CD4-positive, alpha-beta T cell (primary cell): ENCODE measurements around the gene STRBP. TPM values are rescaled to one million over a fixed set of nuclear protein-coding genes. Genes with fewer than 3 reads are reported as not detected.

ENCODE experiments used
- ATAC-seq: fragments of 200-7000 bp; cut with Tn5 transposase; one replicate; pipeline ENCODE4 v1.10.0; 2022; ENCODE audit warnings: mild to moderate bottlenecking; ENCODE audit not compliant: poor library complexity
- CTCF ChIA-PET: fragments of 350-600 bp; sonication (Branson Sonifier 250); formaldehyde crosslinking; loops from one replicate; lab custom pipeline; 2021; ENCODE audit warnings: antibody characterized with exemption, inconsistent platforms; lab: Charles Lee
- POLR2A ChIA-PET: fragments of 350-600 bp; sonication (Branson Sonifier 250); formaldehyde crosslinking; loops from one replicate; lab custom pipeline; 2021; ENCODE audit warnings: antibody characterized with exemption, inconsistent platforms; lab: Charles Lee
- DNase-seq, 14 experiments: peaks; one replicate each; pipeline ENCODE4 v3.0.0-alpha.2; 2013 to 2020; ENCODE audit warnings: mixed read lengths in 2 of 14
- H3K27ac ChIP-seq, 2 donors: one replicate each; pipeline versions ENCODE4 v1.5.1 to v1.7.0; 2013; ENCODE audit warnings: low read length in 2 of 2, low read depth in 1 of 2, mild to moderate bottlenecking in 1 of 2
- H3K27me3 ChIP-seq, 2 experiments: 1 replicate in 1 of 2; 2 replicates in 1 of 2; pipeline versions ENCODE4 v1.6.1 to v1.7.0; 2013; ENCODE audit warnings: low read length in 2 of 2, control low read depth in 1 of 2, mild to moderate bottlenecking in 1 of 2, moderate library complexity in 1 of 2; ENCODE audit not compliant: insufficient read depth in 2 of 2, control insufficient read depth in 1 of 2
- H3K36me3 ChIP-seq: one replicate; pipeline ENCODE4 v1.6.1; 2013; ENCODE audit warnings: low read length, control low read depth; ENCODE audit not compliant: insufficient read depth
- H3K4me1 ChIP-seq: one replicate; pipeline ENCODE4 v1.6.1; 2013; ENCODE audit warnings: low read length, control low read depth; ENCODE audit not compliant: insufficient read depth
- H3K4me3 ChIP-seq: one replicate; pipeline ENCODE4 v1.5.1; 2013; ENCODE audit warnings: mild to moderate bottlenecking, low read length, moderate library complexity
- H3K9me3 ChIP-seq, 2 experiments: 1 replicate in 1 of 2; 2 replicates in 1 of 2; pipeline versions ENCODE4 v1.6.1 to v1.7.0; 2013; ENCODE audit warnings: low read length in 2 of 2, mild to moderate bottlenecking in 2 of 2, control low read depth in 1 of 2, moderate library complexity in 1 of 2; ENCODE audit not compliant: control insufficient read depth in 1 of 2, insufficient read depth in 1 of 2
- H3K27ac Mint-ChIP-seq: one replicate; pipeline ENCODE4 v1.8.0; 2020; ENCODE audit warnings: mixed read lengths
- H3K27me3 Mint-ChIP-seq: one replicate; pipeline ENCODE4 v1.8.0; 2021; ENCODE audit warnings: mixed read lengths
- H3K36me3 Mint-ChIP-seq: one replicate; pipeline ENCODE4 v1.8.0; 2021; ENCODE audit warnings: low read depth, mixed read lengths
- H3K4me1 Mint-ChIP-seq: one replicate; pipeline ENCODE4 v1.8.0; 2021; ENCODE audit warnings: low read depth, mixed read lengths
- H3K4me3 Mint-ChIP-seq: one replicate; pipeline ENCODE4 v1.8.0; 2020; ENCODE audit warnings: mild to moderate bottlenecking, mixed read lengths
- H3K9me3 Mint-ChIP-seq: one replicate; pipeline ENCODE4 v1.8.0; 2020; ENCODE audit warnings: mixed read lengths
- CTCF ChIP-seq: fragments of 200-600 bp; IDR thresholded peaks from one replicate; pipeline ENCODE4 v1.8.0; 2022; ENCODE audit warnings: antibody characterized with exemption, mild to moderate bottlenecking
- intact Hi-C, 2 experiments: fragments of 100-400 bp; cut with DNase I in 1 of 2; cut with micrococcal nuclease in 1 of 2; formaldehyde crosslinking; loops; one replicate each; pipeline versions ENCODE4 v1.15.1 to v1.9.0; 2023 to 2025; cut with DNase I, micrococcal nuclease
- total RNA-seq, 174 experiments: library from RNA in 2 of 174; stranded (reverse) in 2 of 174; gene quantifications; one replicate each; pipeline ENCODE4 v1.2.3 and lab custom pipeline; 2021 to 2026

STRBP gene
- total RNA-seq, 2 experiments from 2014 or later: 10.9 to 12.0 TPM

- Mint-ChIP-seq H3K27ac (no peak overlapping the region), H3K36me3 (peaks cover 90% of the 10 kb centered on the region), H3K4me3 (no peak overlapping the region), H3K4me1 (no peaks in the 10 kb centered on the region), H3K9me3 (no peaks in the 10 kb centered on the region), H3K27me3 (no peaks in the 10 kb centered on the region)
- no peaks in the 10 kb centered on the region for H3K4me1 ChIP-seq
- POLR2A ChIA-PET: no interaction called here
- H3K9me3 ChIP-seq: no peaks in the 10 kb centered on the region
- CTCF ChIA-PET: interaction anchor here (1.2 kb wide), 1 partner anchor 295 kb away, joined by 3 read pairs; no protein-coding TSS in a partner anchor
- no peak for TF ChIP-seq CTCF
- intact Hi-C loops: no loop called here
- no peak overlapping the region for H3K27ac ChIP-seq
- ATAC-seq (no peak), DNase-seq (no peak)
- H3K27me3 ChIP-seq: no peaks in the 10 kb centered on the region
- H3K4me3 ChIP-seq: no peak overlapping the region
- H3K36me3 ChIP-seq: peaks cover 41% of the 10 kb centered on the region
Observed at GRCh38 chr9:123090956-123091355, 177.4 kb downstream of the STRBP start.

DNA sequence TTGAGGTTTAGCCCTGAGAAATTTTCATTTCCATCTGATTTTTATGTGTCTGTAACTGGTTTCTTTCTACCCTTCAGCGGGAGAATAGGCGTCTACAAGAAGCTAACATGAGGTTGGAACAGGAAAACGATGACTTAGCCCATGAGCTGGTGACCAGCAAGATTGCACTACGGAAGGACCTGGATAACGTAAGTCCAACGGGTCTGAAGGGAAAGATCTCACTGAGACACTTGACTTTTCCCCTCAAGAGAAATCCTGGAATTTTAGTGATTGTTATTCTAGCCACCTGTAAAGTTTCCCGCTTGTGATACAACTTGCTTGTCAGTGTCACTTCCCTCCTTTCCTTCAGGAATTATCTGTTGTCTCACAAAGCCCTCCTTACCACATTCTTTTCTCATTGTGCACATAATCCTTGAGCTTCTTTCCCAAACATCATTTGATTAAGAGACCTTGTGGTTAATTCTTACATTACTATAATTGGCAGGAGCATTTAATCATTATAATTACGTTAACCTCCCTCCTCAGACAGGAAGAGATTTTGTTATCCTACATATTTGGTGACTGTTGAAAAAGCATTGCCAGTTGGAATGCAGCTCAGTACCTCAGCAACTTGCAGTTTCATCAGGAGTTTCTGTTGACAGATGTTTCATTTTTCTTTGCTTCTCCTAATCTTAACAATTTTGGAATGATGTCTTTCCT lies 178.0 kb downstream of the STRBP start:
- no peaks in the 10 kb centered on the region for H3K4me1 ChIP-seq
- no peaks in the 10 kb centered on the region for H3K27me3 Mint-ChIP-seq
- no peak overlapping the region for H3K4me3 ChIP-seq
- peaks cover 87% of the 10 kb centered on the region for H3K36me3 Mint-ChIP-seq
- no peak for DNase-seq
- CTCF ChIA-PET: interaction anchor here (1.2 to 1.4 kb wide), 2 partner anchors 135 to 295 kb away, joined by 3 read pairs; no protein-coding TSS in a partner anchor
- no peak overlapping the region for H3K27ac ChIP-seq
- peaks cover 45% of the 10 kb centered on the region for H3K36me3 ChIP-seq
- H3K4me3 Mint-ChIP-seq: no peak overlapping the region
- no peak for TF ChIP-seq CTCF
- no peaks in the 10 kb centered on the region for H3K9me3 Mint-ChIP-seq
- no peaks in the 10 kb centered on the region for H3K9me3 ChIP-seq
- no peak for ATAC-seq
- POLR2A ChIA-PET: no interaction called here
- no peak overlapping the region for H3K27ac Mint-ChIP-seq
- H3K4me1 Mint-ChIP-seq: no peaks in the 10 kb centered on the region
- intact Hi-C loops: no loop called here
- no peaks in the 10 kb centered on the region for H3K27me3 ChIP-seq

DNA sequence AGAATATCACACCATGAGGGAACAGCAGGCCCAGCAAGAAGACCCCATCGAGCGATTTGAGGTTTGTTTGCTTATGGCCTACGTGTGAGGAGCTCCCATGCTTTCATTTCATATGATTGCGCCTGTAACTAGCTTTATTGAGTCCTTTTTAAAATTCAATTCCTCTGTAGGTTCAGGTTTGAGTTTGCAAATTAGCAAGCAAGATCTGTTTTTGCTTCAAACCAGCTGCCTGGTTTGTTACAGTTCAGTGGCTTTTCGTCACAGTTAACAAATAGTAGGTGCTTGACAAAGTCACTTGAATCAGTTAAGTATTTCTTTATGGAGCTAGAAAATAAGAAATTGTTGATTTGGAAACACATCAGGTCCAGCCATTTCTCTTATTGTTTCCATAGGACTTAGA lies 178.6 kb downstream of the STRBP start:
- intact Hi-C loops: loop anchor here in 1 of 2 experiments (10.0 kb wide), 1 partner anchor 135 kb away; no protein-coding TSS in a partner anchor
- H3K27me3 ChIP-seq: no peaks in the 10 kb centered on the region
- POLR2A ChIA-PET: no interaction called here
- H3K4me3 ChIP-seq: no peak overlapping the region
- no peak for ATAC-seq
- H3K36me3 ChIP-seq: peaks cover 48% of the 10 kb centered on the region
- Mint-ChIP-seq H3K9me3 (no peaks in the 10 kb centered on the region), H3K4me3 (no peak overlapping the region), H3K36me3 (peaks cover 87% of the 10 kb centered on the region), H3K27me3 (no peaks in the 10 kb centered on the region), H3K4me1 (no peaks in the 10 kb centered on the region), H3K27ac (no peak overlapping the region)
- H3K4me1 ChIP-seq: no peaks in the 10 kb centered on the region
- no peak for TF ChIP-seq CTCF
- CTCF ChIA-PET: interaction anchor here (1.2 to 1.4 kb wide), 2 partner anchors 135 to 296 kb away, joined by 3 read pairs; no protein-coding TSS in a partner anchor
- no peak for DNase-seq
- H3K27ac ChIP-seq: no peak overlapping the region
- no peaks in the 10 kb centered on the region for H3K9me3 ChIP-seq
